ENCODE results near the gene WNT3A.

WNT3A gene

GRCh38 chr1:228038387-228039005, 31.7 kb downstream of the WNT3A start:
- H3K36me3 Mint-ChIP-seq (ENCODE audit: low read depth), result peaks cover 1% of the 10 kb centered on the region
- H3K27me3 Mint-ChIP-seq (ENCODE audit: low read depth, poor library complexity), result peaks cover 27% of the 10 kb centered on the region
- no peaks in the 10 kb centered on the region for H3K4me1 Mint-ChIP-seq
- TF ChIP-seq, protein P1, sequence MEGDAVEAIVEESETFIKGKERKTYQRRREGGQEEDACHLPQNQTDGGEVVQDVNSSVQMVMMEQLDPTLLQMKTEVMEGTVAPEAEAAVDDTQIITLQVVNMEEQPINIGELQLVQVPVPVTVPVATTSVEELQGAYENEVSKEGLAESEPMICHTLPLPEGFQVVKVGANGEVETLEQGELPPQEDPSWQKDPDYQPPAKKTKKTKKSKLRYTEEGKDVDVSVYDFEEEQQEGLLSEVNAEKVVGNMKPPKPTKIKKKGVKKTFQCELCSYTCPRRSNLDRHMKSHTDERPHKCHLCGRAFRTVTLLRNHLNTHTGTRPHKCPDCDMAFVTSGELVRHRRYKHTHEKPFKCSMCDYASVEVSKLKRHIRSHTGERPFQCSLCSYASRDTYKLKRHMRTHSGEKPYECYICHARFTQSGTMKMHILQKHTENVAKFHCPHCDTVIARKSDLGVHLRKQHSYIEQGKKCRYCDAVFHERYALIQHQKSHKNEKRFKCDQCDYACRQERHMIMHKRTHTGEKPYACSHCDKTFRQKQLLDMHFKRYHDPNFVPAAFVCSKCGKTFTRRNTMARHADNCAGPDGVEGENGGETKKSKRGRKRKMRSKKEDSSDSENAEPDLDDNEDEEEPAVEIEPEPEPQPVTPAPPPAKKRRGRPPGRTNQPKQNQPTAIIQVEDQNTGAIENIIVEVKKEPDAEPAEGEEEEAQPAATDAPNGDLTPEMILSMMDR (IDR thresholded peaks at IDR 0.05), result no peak
- no peak overlapping the region for H3K4me3 Mint-ChIP-seq
- H3K27ac Mint-ChIP-seq, result no peak overlapping the region
- DNase-seq, result no peak
- H3K9me3 Mint-ChIP-seq, result peaks cover 10% of the 10 kb centered on the region

DNA sequence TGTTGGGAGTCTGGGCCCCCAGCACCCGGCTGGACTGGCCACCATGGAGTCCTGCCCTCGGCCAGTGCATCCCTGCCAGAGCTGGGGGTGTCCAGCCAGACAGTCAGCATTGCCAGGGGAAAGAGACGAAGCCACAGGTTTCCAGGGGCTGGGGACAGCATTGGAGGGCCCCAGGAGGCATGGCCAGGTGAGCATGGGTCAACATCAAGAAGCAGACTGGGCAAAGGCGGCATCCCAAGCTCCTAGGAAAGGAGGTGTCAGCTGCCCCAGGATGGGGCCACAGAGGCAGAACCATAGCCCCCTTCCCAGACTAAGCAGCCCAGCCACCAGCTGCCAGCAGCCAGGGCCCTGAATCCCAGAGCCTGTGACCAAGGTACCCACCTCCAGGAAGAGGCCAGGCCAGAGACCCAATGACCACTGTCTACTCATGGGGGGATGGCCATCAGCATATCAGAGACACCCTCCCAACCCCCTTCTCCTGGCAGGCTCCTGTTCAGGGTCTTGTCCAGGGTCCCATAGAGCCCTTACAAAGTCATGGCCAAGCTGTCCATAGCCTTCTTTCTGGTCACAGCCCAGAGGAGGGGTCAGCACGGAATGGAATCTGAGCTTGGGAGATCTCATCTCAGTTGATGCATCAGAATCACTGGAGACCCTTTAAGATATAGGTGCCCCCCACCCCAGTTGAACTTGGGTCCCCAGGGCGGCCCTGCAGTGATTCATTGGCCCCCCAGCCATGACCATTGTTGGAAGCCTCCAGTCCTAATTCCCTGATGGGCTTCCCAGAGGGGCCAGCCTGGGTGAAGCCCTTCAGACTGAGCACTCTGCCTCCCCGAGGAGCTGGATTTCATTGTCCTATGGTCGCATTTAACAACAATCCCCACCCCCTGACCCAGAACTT, 32.5 kb downstream of the WNT3A start:
- Mint-ChIP-seq H3K4me3 (no peak overlapping the region), H3K27me3 (ENCODE audit: low read depth, poor library complexity) (peaks cover 28% of the 10 kb centered on the region), H3K4me1 (no peaks in the 10 kb centered on the region), H3K36me3 (ENCODE audit: low read depth) (no peaks in the 10 kb centered on the region), H3K27ac (no peak overlapping the region), H3K9me3 (peaks cover 2% of the 10 kb centered on the region)
- TF ChIP-seq, protein P1 (IDR thresholded peaks at IDR 0.05), result no peak
- DNase-seq, result no peak

GRCh38 chr1:228039986-228040385, 33.2 kb downstream of the WNT3A start:
- Mint-ChIP-seq H3K9me3 (no peaks in the 10 kb centered on the region), H3K27ac (no peak overlapping the region), H3K36me3 (ENCODE audit: low read depth) (no peaks in the 10 kb centered on the region), H3K27me3 (ENCODE audit: low read depth, poor library complexity) (peaks cover 35% of the 10 kb centered on the region), H3K4me3 (no peak overlapping the region), H3K4me1 (peaks cover 2% of the 10 kb centered on the region)
- no peak for DNase-seq
- TF ChIP-seq, protein P1 (IDR thresholded peaks at IDR 0.05), result no peak

DNA sequence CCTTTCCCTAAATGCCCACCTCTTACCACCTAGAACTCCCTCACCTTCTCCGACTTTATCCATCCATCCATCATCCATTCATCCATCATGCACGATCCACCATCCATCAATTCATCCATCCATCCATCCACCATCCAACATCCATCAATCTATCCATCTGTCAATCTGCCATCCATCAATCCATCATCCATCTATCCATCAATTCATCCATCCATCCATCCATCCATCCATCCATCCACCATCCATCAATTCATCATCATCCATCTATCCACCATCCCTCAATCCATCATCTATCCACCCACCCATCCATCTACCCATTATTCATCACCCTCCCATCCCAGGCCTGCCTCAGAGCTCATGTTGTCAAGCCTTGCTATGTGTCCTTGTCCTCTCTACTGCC, 34.5 kb downstream of the WNT3A start:
- Mint-ChIP-seq H3K36me3 (ENCODE audit: low read depth) (no peaks in the 10 kb centered on the region), H3K27ac (no peak overlapping the region), H3K4me3 (no peak overlapping the region), H3K4me1 (peaks cover 8% of the 10 kb centered on the region), H3K27me3 (ENCODE audit: low read depth, poor library complexity) (peaks cover 26% of the 10 kb centered on the region), H3K9me3 (no peaks in the 10 kb centered on the region)
- TF ChIP-seq, protein P1 (IDR thresholded peaks at IDR 0.05), result no peak
- no peak for DNase-seq

GRCh38 chr1:228042508-228042907, 35.7 kb downstream of the WNT3A start:
- no peak for DNase-seq
- peaks cover 14% of the 10 kb centered on the region for H3K27me3 Mint-ChIP-seq (ENCODE audit: low read depth, poor library complexity)
- no peaks in the 10 kb centered on the region for H3K9me3 Mint-ChIP-seq
- H3K36me3 Mint-ChIP-seq (ENCODE audit: low read depth), result no peaks in the 10 kb centered on the region
- no peak overlapping the region for H3K4me3 Mint-ChIP-seq
- H3K27ac Mint-ChIP-seq, result no peak overlapping the region
- H3K4me1 Mint-ChIP-seq, result peaks cover 8% of the 10 kb centered on the region
- TF ChIP-seq, protein P1 (IDR thresholded peaks at IDR 0.05), result no peak

Data from nephron progenitor cell (in vitro differentiated cells).